H1 (cell line): ENCODE data around the gene KRR1. TPM values are rescaled to one million over a fixed set of nuclear protein-coding genes. Genes with fewer than 3 reads are reported as not detected.
"Not testable (repeated sequence)": the region's sequence is repeated elsewhere in the genome, so short reads cannot be mapped to it uniquely, and the experiment has no call there.

Source experiments
- CTCF ChIA-PET: fragments of 300-600 bp; sonication (Branson Sonifier 250); formaldehyde crosslinking; loops from one replicate; lab custom pipeline; 2021; ENCODE audit not compliant: partially characterized antibody; lab: Charles Lee
- POLR2A ChIA-PET: fragments of 300-600 bp; sonication (Branson Sonifier 250); formaldehyde crosslinking; loops from one replicate; lab custom pipeline; 2021; ENCODE audit warnings: inconsistent platforms; ENCODE audit not compliant: partially characterized antibody; lab: Charles Lee
- DNase-seq, 2 experiments: peaks; one replicate each; pipeline versions ENCODE4 v3.0.0 to v3.0.0-alpha.2; 2010 to 2022; ENCODE audit warnings: low spot score in 2 of 2, low read depth in 1 of 2, mixed read lengths in 1 of 2
- FAIRE-seq: peaks from 2 replicates; lab custom pipeline; 2011; peaks lifted over from hg19 to GRCh38; lab: Jason Lieb, UNC
- H2AFZ ChIP-seq: 2 replicates; pipeline ENCODE4 v1.8.1; 2012; ENCODE audit warnings: low read length, inconsistent platforms
- H2AK5ac ChIP-seq: 2 replicates; pipeline ENCODE4 v1.6.1; 2013; ENCODE audit warnings: low read depth, low read length
- H2BK120ac ChIP-seq: replicated peaks from 2 replicates; pipeline ENCODE3; 2013; ENCODE audit warnings: low read depth, low read length, inconsistent platforms
- H2BK12ac ChIP-seq: 2 replicates; pipeline ENCODE4 v1.6.1; 2013; ENCODE audit warnings: low read depth, low read length
- H2BK15ac ChIP-seq: 2 replicates; pipeline ENCODE4 v1.6.1; 2013; ENCODE audit warnings: low read length
- H2BK20ac ChIP-seq: 2 replicates; pipeline ENCODE4 v1.6.1; 2013; ENCODE audit warnings: low read length
- H2BK5ac ChIP-seq: 2 replicates; pipeline ENCODE4 v1.6.1; 2013; ENCODE audit warnings: low read depth, low read length
- H3K14ac ChIP-seq: 2 replicates; pipeline ENCODE4 v1.6.1; 2013; ENCODE audit warnings: inconsistent platforms; ENCODE audit not compliant: insufficient read length
- H3K18ac ChIP-seq: 2 replicates; pipeline ENCODE4 v1.6.1; 2013; ENCODE audit warnings: low read length; ENCODE audit errors: extremely low read depth
- H3K23ac ChIP-seq: 2 replicates; pipeline ENCODE4 v1.6.1; 2013; ENCODE audit warnings: inconsistent platforms; ENCODE audit not compliant: insufficient read length
- H3K23me2 ChIP-seq: 2 replicates; pipeline ENCODE4 v1.6.1; 2013; ENCODE audit warnings: low read depth, low read length
- H3K27ac ChIP-seq: 2 replicates; pipeline ENCODE4 v1.6.1; 2011; ENCODE audit warnings: low read depth, low read length, inconsistent platforms
- H3K27me3 ChIP-seq, 4 experiments: replicated peaks in 1 of 4; 1 replicate in 1 of 4; 2 replicates in 3 of 4; pipeline versions ENCODE4 v1.6.1 to v1.8.1; 2011 to 2013; ENCODE audit warnings: low read length in 3 of 4, mild to moderate bottlenecking in 3 of 4, inconsistent platforms in 2 of 4, mixed read lengths in 2 of 4, moderate library complexity in 1 of 4; ENCODE audit not compliant: control insufficient read depth in 3 of 4, insufficient read depth in 3 of 4; ENCODE audit errors: extremely low read depth in 1 of 4
- H3K36me3 ChIP-seq, 4 experiments: 2 replicates each; pipeline versions ENCODE4 v1.6.1 to v1.8.1; 2011 to 2013; ENCODE audit warnings: mild to moderate bottlenecking in 4 of 4, low read length in 3 of 4, moderate library complexity in 2 of 4, control low read depth in 1 of 4, inconsistent platforms in 1 of 4; ENCODE audit not compliant: insufficient read depth in 4 of 4, control insufficient read depth in 2 of 4
- H3K4ac ChIP-seq: replicated peaks from 2 replicates; pipeline ENCODE3; 2013; ENCODE audit warnings: low read length, low read depth, mixed read lengths, inconsistent platforms; ENCODE audit not compliant: insufficient read length
- H3K4me1 ChIP-seq, 4 experiments: replicated peaks in 1 of 4; 1 replicate in 1 of 4; 2 replicates in 3 of 4; pipeline versions ENCODE4 v1.6.1 to v1.8.1; 2011 to 2013; ENCODE audit warnings: low read length in 3 of 4, inconsistent platforms in 2 of 4, mixed read lengths in 1 of 4; ENCODE audit not compliant: insufficient read depth in 4 of 4, control insufficient read depth in 3 of 4
- H3K4me2 ChIP-seq, 2 experiments: 2 replicates each; pipeline versions ENCODE4 v1.6.1 to v1.8.1; 2011 to 2013; ENCODE audit warnings: low read depth in 2 of 2, low read length in 2 of 2, control low read depth in 1 of 2, inconsistent platforms in 1 of 2, mild to moderate bottlenecking in 1 of 2; ENCODE audit not compliant: insufficient read depth in 1 of 2
- H3K4me3 ChIP-seq, 4 experiments: fragments of 200-600, 300-600 bp in 1 of 4; sonication (generic), shearing (Covaris generic), sonication (Bioruptor Twin) in 1 of 4; 2 replicates each; pipeline versions ENCODE4 v1.5.1 to v1.8.1; 2011 to 2016; ENCODE audit warnings: low read length in 4 of 4, low read depth in 3 of 4, control low read depth in 2 of 4, inconsistent platforms in 2 of 4, mild to moderate bottlenecking in 2 of 4, mixed read lengths in 1 of 4, moderate library complexity in 1 of 4; ENCODE audit not compliant: insufficient read depth in 2 of 4; ENCODE audit errors: extremely low read depth in 1 of 4
- H3K56ac ChIP-seq: replicated peaks from 2 replicates; pipeline ENCODE3; 2013; ENCODE audit warnings: low read depth, mild to moderate bottlenecking, mixed read lengths, low read length, inconsistent platforms; ENCODE audit not compliant: insufficient read length
- H3K79me1 ChIP-seq: 2 replicates; pipeline ENCODE4 v1.6.1; 2013; ENCODE audit warnings: low read depth, low read length, control low read depth
- H3K79me2 ChIP-seq, 2 experiments: 2 replicates each; pipeline versions ENCODE4 v1.6.1 to v1.8.1; 2012 to 2013; ENCODE audit warnings: low read length in 2 of 2, mild to moderate bottlenecking in 2 of 2, inconsistent platforms in 1 of 2; ENCODE audit not compliant: insufficient read depth in 2 of 2, control insufficient read depth in 1 of 2
- H3K9ac ChIP-seq, 4 experiments: replicated peaks in 1 of 4; 1 replicate in 1 of 4; 2 replicates in 3 of 4; pipeline versions ENCODE4 v1.6.1 to v1.8.1; 2011 to 2013; ENCODE audit warnings: low read depth in 3 of 4, low read length in 3 of 4, control low read depth in 2 of 4, mild to moderate bottlenecking in 2 of 4, moderate library complexity in 2 of 4, inconsistent platforms in 1 of 4; ENCODE audit errors: extremely low read depth in 1 of 4
- H3K9me3 ChIP-seq, 2 experiments: 2 replicates each; pipeline versions ENCODE4 v1.6.1 to v1.8.1; 2012 to 2013; ENCODE audit warnings: mild to moderate bottlenecking in 2 of 2, moderate library complexity in 2 of 2, control low read depth in 1 of 2, inconsistent platforms in 1 of 2, low read depth in 1 of 2, low read length in 1 of 2, mixed read lengths in 1 of 2; ENCODE audit not compliant: insufficient read depth in 2 of 2
- H4K20me1 ChIP-seq, 2 experiments: replicated peaks in 1 of 2; 2 replicates each; pipeline versions ENCODE3 to v1.8.1; 2011 to 2013; ENCODE audit warnings: inconsistent platforms in 2 of 2, low read length in 2 of 2, mild to moderate bottlenecking in 1 of 2; ENCODE audit not compliant: insufficient read depth in 2 of 2, control insufficient read depth in 1 of 2
- H4K5ac ChIP-seq: 2 replicates; pipeline ENCODE4 v1.6.1; 2013; ENCODE audit warnings: low read length, low read depth, mixed read lengths, inconsistent platforms; ENCODE audit not compliant: insufficient read length
- H4K8ac ChIP-seq: 2 replicates; pipeline ENCODE4 v1.8.0; 2013; ENCODE audit warnings: mild to moderate bottlenecking, moderate library complexity, low read length, inconsistent platforms; ENCODE audit not compliant: insufficient read depth; ENCODE audit errors: extremely low read depth
- H4K91ac ChIP-seq: replicated peaks from 2 replicates; pipeline ENCODE3; 2013; ENCODE audit warnings: low read length, mixed read lengths, inconsistent platforms; ENCODE audit not compliant: insufficient read length
- WGBS, 2 experiments: shearing (Covaris generic) in 1 of 2; methylation state at CpG; one replicate each; pipeline versions ENCODE4 v1.1.6 to v1.1.7; 2013 to 2015; ENCODE audit warnings: low lambda C conversion rate in 2 of 2, mixed read lengths in 2 of 2, inconsistent platforms in 1 of 2, low coverage in 1 of 2, missing lambda C conversion rate in 1 of 2; ENCODE audit not compliant: insufficient replicate concordance in 2 of 2, insufficient coverage in 1 of 2, insufficient read length in 1 of 2; ENCODE audit errors: extremely low coverage in 1 of 2, missing lambda C conversion rate in 1 of 2; 5-methylcytosine and 5-hydroxymethylcytosine counted together
- polyA plus RNA-seq, 7 experiments: library from polyadenylated mRNA; depleted of rRNA in 3 of 7; stranded (reverse) in 5 of 7; unstranded in 2 of 7; fragments of >200 nt in 5 of 7; fragments of 200-250 nt in 2 of 7; gene quantifications; 1 replicate in 5 of 7; 2 replicates in 1 of 7; 4 replicates in 1 of 7; pipeline versions ENCODE4 v1.2.1 to v1.2.3, GENCODE V29; 2011 to 2013; ENCODE audit warnings: missing spikeins in 2 of 7, mixed read lengths in 2 of 7
- total RNA-seq: library from RNA; stranded (reverse); fragmentation: NEBNext Ultra II Directional; extraction: Animal tissue kit (Norgen Biotek cat#: 25700); gene quantifications from 2 replicates; pipeline ENCODE4 v1.2.1, GENCODE V29; 2021

KRR1 gene
- total and polyA plus RNA-seq, 2 of the 8 experiments (the other 6 are each of a cell fraction or from before 2014, with no cell fraction given) = 6.1 to 80.1 TPM

DNA sequence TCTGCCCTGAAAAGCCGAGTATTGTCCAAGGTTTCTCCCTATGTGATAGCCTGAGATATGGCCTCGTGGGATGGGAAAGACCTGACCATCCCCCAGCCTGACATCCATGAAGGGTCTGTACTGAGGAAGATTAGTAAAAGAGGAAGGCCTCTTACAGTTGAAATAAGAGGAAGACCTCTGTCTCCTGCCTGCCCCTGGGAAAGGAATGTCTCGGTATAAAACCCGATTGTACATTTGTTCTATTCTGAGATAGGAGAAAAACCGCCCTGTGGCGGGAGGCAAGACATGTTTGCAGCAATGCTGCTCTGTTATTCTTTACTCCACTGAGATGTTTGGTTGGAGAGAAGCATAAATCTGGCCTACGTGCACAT lies 66.3 kb downstream of the KRR1 start:
- CTCF ChIA-PET, H3K4ac ChIP-seq, H3K56ac ChIP-seq, POLR2A ChIA-PET, H3K4me2 ChIP-seq, H3K27me3 ChIP-seq, H2BK20ac ChIP-seq, H4K8ac ChIP-seq, H2BK5ac ChIP-seq, H2BK15ac ChIP-seq, H3K36me3 ChIP-seq, H3K23ac ChIP-seq, H2BK12ac ChIP-seq, H3K4me1 ChIP-seq, H2AFZ ChIP-seq, H4K91ac ChIP-seq, H4K20me1 ChIP-seq, DNase-seq, H3K9me3 ChIP-seq, H3K23me2 ChIP-seq, H3K18ac ChIP-seq, H4K5ac ChIP-seq, H2AK5ac ChIP-seq, H3K4me3 ChIP-seq, H3K27ac ChIP-seq, H3K79me2 ChIP-seq, H2BK120ac ChIP-seq, H3K79me1 ChIP-seq, FAIRE-seq, H3K9ac ChIP-seq, H3K14ac ChIP-seq: not testable (repeated sequence)
- 86% methylated on average over 7 of the region's 7 CpGs; no CpG with 5 or more reads in 1 of the 2 experiments for WGBS, 2 experiments
